HG03103 (cell line): Measurements from ENCODE around the gene FYB1.
"Not testable (repeated sequence)": the region's sequence is repeated elsewhere in the genome, so short reads cannot be mapped to it uniquely, and the experiment has no call there.

Experiments
- ATAC-seq: cut with Tn5 transposase; IDR thresholded peaks from one replicate; pipeline ENCODE4 v1.9.1; 2021; ENCODE audit warnings: low read depth; ENCODE audit not compliant: unreplicated experiment

The FYB1 gene

GRCh38 chr5:39189292-39189955, 29.9 kb downstream of the FYB1 start:
- ATAC-seq = no peak

DNA sequence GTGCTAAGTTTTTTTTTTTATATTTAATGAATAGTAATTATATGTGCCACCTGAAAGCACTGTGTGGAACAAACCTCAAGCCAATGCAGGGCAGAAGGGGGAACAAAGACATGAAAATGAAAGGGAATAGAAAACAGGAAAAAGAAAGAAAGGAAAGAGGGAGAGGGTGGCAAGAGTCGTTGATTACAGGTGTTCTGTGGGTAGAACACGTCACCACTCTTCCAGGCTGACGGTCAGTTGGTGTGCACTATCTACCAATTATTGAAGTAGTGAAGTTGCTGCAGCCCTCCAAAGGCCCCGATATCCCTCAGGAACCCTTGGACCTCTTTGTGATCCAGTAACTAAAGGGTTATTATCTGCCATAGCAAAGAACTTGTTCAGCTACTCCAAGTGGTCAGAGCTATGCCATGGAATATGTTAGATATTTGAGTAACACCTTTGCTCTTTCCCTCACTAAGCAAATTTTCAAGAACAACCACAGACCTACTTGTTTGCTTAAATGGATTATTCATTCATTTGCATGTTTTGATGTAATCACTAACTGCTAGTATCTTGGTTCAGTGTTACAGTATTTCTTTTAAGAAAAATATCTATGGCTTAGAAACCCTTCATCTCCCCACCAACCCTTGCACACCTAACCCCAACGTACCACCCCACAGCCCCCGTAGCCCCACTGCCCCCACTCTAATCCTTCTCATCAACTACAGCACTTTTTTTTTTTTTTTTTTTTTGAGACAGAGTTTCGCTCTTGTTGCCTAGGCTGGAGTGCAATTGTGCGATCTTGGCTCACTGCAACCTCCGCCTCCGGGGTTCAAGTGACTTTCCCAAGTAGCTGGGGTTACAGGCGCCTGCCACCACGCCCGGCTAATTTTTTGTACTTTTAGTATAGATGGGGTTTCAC, 31.3 kb downstream of the FYB1 start:
- ATAC-seq = no peak

DNA sequence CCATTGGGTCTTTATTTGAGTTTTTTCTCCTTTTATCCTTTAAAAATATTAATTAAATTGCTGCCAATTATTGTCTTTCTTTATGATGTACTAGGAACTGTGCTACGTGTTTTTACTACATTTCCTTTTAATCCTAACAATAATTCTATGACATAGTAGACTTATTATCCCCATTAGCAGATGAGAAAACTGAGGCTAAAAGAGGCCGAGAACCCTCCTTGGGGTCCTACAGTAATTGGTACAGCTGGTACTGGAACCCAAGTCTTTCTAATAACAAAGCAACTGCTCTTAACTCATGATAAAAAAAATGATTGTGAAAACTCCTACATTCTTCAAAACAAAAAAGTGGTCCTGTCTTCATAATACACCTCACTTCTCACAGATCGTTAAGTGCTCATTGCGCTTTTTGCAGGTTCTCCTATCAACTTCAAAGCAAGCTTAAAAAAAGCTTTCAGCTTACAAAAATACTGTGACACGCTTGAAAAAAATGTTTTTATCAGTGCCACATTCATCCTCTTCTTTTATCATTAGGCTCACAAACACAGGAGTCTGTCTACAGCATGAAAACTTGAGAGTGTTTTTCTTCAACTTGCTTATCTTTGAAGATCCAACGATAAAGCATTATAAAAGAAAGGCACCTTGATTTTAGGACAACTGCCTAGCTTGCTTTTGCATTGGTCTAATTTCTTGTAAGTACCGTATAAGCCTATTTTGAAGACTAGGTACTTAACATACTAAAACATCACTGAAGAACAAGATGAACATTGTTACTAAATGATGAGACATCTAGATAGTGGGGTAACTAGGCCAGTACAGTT, 32.4 kb downstream of the FYB1 start:
- no peak for ATAC-seq

DNA sequence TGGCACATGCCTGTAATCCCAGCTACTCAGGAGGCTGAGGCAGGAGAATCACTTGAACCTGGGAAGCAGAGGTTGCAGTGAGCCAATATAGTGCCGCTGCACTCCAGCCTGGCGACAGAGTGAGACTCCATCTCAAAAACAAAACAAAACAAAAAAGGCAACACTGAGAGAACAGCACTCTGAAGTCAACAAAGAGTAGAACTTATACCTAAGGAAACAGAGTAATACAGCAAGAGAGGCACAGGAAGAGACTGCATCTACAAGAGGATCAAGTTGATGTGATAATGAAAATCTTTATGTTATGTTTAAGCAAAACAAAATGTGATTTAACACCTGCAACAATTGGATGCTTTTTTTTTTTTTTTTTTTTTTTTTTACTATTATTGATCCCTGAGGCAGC, 33.1 kb downstream of the FYB1 start:
- no peak for ATAC-seq

DNA sequence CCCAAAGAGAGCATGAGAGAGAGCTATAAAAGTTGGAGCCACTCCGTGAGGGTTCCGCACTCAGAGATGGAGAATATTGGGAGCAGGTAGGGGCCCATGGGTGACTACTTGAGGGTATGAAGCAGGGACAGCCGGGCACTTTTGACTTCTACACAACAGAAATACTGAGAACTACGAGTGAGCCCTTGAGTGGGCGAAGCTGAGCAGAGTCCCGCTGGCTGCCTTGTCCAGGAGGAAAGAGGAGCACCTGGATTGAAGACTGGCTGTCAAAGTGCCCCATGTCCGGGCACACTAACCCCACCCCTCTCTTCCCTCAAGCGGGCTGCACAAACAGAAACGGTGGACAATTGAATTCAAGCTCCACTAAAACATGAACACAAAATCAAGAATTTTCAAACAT, 33.6 kb downstream of the FYB1 start:
- no peak for ATAC-seq

DNA sequence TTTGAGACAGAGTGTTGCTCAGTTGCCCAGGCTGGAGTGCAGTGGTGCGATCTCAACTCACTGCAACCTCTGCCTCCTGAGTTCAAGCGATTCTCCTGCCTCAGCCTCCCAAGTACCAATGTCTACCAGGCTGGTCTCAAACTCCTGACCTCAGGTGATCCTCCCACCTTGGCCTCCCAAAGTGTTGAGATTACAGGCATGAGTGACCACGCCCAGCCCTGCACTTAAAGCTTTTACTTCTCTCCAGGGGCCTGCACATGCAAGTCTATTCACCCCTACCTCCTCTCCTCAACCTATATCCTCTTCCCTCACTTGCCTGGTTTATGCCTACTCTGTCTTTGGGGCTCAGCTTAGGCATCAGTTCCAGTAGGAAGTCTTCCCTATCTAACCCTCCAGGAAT, 39.8 kb downstream of the FYB1 start:
- not testable (repeated sequence) for ATAC-seq

DNA sequence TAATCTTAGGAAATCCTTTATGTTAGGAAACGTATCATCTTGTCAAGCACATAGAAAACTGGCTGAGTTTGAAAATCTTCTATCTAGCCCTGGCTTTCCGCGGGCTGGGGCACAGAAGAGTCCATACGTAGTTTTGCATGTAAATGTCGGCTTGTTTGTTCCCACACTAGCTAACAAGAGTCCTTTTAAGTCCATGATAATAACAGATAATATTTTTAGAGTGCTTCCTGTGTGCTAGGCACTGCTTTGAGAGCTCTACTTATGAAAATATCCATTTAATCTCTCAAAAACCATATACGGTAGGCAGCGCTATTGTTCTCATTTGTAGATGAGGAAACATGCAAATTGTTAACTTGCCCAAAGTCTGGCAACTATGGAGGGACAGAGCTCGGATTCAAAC, 40.5 kb downstream of the FYB1 start:
- no peak for ATAC-seq

DNA sequence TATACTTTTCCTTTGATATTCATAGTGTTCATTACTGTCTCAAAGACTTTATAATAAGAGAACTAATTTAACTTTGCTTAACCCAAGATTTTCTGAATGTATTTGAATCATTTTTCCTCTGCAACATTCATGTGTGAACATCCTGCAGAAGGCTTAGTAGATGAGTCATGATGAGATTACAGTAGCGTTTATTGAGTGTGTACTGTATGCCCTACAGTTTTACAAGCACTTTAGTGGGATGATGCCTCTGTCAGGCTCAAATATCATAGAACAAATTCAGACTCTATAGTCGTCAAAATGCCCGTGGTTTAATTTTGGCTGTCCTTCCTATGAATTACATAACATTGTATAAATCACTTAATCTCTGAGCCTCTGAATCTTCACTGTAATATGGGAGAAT, 41.2 kb downstream of the FYB1 start:
- ATAC-seq = no peak

DNA sequence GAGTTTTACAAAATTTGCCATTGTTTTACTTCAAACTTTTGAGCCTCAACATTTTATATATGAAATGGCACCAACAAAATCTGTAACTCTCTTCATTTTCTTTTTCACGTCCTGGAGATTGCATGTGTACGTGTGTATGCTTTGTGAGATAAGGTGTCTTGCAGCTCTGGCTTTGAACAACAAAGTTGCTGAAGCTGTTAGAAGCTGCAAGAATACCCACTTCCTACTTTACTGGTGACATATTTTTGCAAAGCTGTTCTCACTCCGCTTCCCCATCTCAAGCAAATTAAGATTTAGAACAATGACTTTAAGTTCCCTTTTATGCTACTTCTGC, 41.8 kb downstream of the FYB1 start:
- ATAC-seq = peak; percentile 61

GRCh38 chr5:39176759-39177630, 42.4 kb downstream of the FYB1 start:
- peak; percentile 37 for ATAC-seq

DNA sequence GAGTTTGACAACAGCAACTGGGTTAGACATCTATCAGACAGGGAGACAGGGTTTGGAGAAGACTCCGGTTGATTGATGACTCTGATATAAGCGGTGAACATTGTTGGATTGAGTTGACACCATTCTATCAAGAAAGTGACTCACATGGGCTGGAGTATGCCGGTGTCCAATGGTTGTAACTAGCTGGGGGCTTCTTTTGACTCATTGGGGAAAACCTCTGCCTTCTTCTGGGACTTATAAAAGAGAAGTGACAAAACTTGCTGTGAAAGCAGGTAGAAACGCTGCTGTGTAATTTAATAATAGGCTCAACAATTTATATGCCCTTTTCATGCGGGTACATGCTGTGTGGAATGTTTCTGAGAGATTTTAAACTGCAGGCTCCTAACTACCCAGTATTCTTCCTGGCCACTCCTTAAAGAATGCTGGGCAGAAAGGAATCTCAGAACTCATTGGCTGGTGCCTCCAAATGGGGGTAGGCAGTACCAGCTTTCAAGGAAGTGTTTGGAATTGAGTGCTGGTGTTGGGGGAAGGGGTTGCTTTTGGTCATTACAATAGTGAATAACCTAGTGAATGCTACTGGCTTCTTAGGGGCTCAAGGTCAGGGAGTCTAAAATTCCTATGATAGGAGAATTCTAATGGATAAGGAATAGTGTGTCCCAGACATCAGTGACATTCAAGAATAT, 43.9 kb downstream of the FYB1 start:
- no peak for ATAC-seq

- no peak for ATAC-seq
Observed at GRCh38 chr5:39173069-39173468, 46.3 kb downstream of the FYB1 start.

GRCh38 chr5:39172593-39172992, 46.8 kb downstream of the FYB1 start:
- no peak for ATAC-seq

GRCh38 chr5:39171647-39172046, 47.7 kb downstream of the FYB1 start:
- no peak for ATAC-seq

- no peak for ATAC-seq
Observed at GRCh38 chr5:39169081-39169480, 50.3 kb downstream of the FYB1 start.

DNA sequence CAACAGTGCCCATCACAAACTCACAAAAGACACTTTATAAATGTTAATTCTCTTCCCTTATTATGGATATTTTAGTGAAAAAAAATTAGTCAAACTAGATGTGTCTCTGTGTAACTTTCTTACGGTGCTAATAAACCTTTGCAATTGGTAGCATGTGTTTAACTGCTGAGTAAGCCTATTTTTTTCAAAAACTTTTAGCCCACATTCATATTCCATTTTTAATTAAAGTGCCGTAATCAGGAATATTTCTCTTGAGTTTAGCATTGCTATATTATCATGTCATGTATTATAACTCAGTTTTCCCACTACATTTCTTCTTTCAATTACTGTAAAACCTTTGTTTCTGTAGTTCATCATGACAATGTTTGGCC, 51.4 kb downstream of the FYB1 start:
- no peak for ATAC-seq

- ATAC-seq = no peak
Observed at GRCh38 chr5:39167141-39167971, 52.0 kb downstream of the FYB1 start.

- no peak for ATAC-seq
Observed at GRCh38 chr5:39164529-39165402, 54.6 kb downstream of the FYB1 start.
